ENCODE results near the gene DSG2. TPM values are rescaled to one million over a fixed set of nuclear protein-coding genes. Genes with fewer than 3 reads are reported as not detected.

Gene DSG2
- total and polyA plus RNA-seq, 4 experiments from 2014 or later: not detected

GRCh38 chr18:31587529-31587928, 89.6 kb downstream of the DSG2 start:
- Histone ChIP-seq H3K4me3 (ENCODE audit: low read length in 2 of 2) (no peak overlapping the region), H3K27me3 (ENCODE audit: insufficient read depth, low read length) (no peaks in the 10 kb centered on the region), H3K9me3 (ENCODE audit: control insufficient read depth in 1 of 2, low read length in 2 of 2) (no peaks in the 10 kb centered on the region), H3K4me1 (ENCODE audit: insufficient read depth, low read length) (no peaks in the 10 kb centered on the region), H3K27ac (ENCODE audit: low read depth, low read length) (no peak overlapping the region), H3K36me3 (ENCODE audit: insufficient read depth, low read length) (no peaks in the 10 kb centered on the region)
- no peaks in the 10 kb centered on the region for H3K36me3 Mint-ChIP-seq
- no peak overlapping the region for H3K27ac Mint-ChIP-seq
- H3K9me3 Mint-ChIP-seq: no peaks in the 10 kb centered on the region
- intact Hi-C loops (cut with micrococcal nuclease): no loop called here
- CTCF ChIA-PET (ENCODE audit: partially characterized antibody): interaction anchor here (1.3 kb wide), 1 partner anchor 31 kb away, joined by 4 read pairs; no protein-coding TSS in a partner anchor
- no peak overlapping the region for H3K4me3 Mint-ChIP-seq
- H3K27me3 Mint-ChIP-seq: peaks cover 0 to 10% of the 10 kb centered on the region in 2 donors
- POLR2A ChIA-PET (ENCODE audit: partially characterized antibody): no interaction called here
- no peak for DNase-seq
- H3K4me1 Mint-ChIP-seq: no peaks in the 10 kb centered on the region

DNA sequence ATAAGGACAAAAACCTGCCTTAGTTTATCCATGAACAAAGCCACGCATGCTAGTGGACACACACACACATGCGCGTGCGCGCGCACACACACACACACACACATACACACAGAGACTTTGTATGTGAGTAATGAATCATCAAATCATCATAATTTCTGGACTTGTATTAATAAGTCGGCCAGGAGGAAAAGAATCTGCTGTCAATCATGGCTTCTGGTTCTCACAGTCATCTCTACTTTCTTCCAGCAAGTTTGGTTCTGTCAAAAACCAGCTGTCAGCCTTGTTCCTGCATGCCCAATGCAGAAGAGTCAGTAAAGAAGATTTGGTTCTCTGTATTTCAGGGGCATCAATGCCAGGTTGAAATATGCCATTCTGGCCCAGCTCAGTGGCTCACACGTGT, 92.6 kb downstream of the DSG2 start:
- CTCF ChIA-PET (ENCODE audit: partially characterized antibody): no interaction called here

DNA sequence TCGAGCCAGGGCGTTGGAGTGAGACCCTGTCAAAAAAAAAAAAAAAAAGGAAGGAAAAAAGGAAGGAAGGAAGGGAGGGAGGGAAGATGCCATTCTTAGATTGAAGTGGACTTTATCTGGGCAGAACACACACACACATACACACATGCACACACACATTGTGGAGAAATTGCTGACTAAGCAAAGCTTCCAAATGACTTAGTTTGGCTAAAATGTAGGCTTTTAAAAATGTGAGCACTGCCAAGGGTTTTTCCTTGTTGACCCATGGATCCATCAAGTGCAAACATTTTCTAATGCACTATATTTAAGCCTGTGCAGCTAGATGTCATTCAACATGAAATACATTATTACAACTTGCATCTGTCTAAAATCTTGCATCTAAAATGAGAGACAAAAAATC, 93.1 kb downstream of the DSG2 start:
- Mint-ChIP-seq H3K36me3 (no peaks in the 10 kb centered on the region), H3K9me3 (no peaks in the 10 kb centered on the region), H3K27me3 (peaks cover 0 to 10% of the 10 kb centered on the region in 2 donors), H3K4me3 (no peak overlapping the region), H3K27ac (no peak overlapping the region), H3K4me1 (no peaks in the 10 kb centered on the region)
- H3K36me3 ChIP-seq (ENCODE audit: insufficient read depth, low read length): no peaks in the 10 kb centered on the region
- no peak overlapping the region for H3K27ac ChIP-seq (ENCODE audit: low read depth, low read length)
- ChIA-PET POLR2A (ENCODE audit: partially characterized antibody) (no interaction called here), CTCF (ENCODE audit: partially characterized antibody) (no interaction called here)
- intact Hi-C loops (cut with micrococcal nuclease): no loop called here
- H3K9me3 ChIP-seq (ENCODE audit: control insufficient read depth in 1 of 2, low read length in 2 of 2): no peaks in the 10 kb centered on the region
- H3K4me1 ChIP-seq (ENCODE audit: insufficient read depth, low read length): no peaks in the 10 kb centered on the region
- H3K27me3 ChIP-seq (ENCODE audit: insufficient read depth, low read length): no peaks in the 10 kb centered on the region
- DNase-seq: no peak
- no peak overlapping the region for H3K4me3 ChIP-seq (ENCODE audit: low read length in 2 of 2)

More for the DNA sequence above, 92.6 kb downstream of the DSG2 start:
- Mint-ChIP-seq H3K27ac (no peak overlapping the region), H3K36me3 (no peaks in the 10 kb centered on the region), H3K9me3 (no peaks in the 10 kb centered on the region), H3K4me3 (no peak overlapping the region), H3K27me3 (peaks cover 0 to 10% of the 10 kb centered on the region in 2 donors), H3K4me1 (no peaks in the 10 kb centered on the region)
- DNase-seq: no peak
- H3K9me3 ChIP-seq (ENCODE audit: control insufficient read depth in 1 of 2, low read length in 2 of 2): no peaks in the 10 kb centered on the region
- no peaks in the 10 kb centered on the region for H3K36me3 ChIP-seq (ENCODE audit: insufficient read depth, low read length)
- H3K27ac ChIP-seq (ENCODE audit: low read depth, low read length): no peak overlapping the region
- POLR2A ChIA-PET (ENCODE audit: partially characterized antibody): no interaction called here
- no peaks in the 10 kb centered on the region for H3K4me1 ChIP-seq (ENCODE audit: insufficient read depth, low read length)
- no peak overlapping the region for H3K4me3 ChIP-seq (ENCODE audit: low read length in 2 of 2)
- no peaks in the 10 kb centered on the region for H3K27me3 ChIP-seq (ENCODE audit: insufficient read depth, low read length)
- intact Hi-C loops (cut with micrococcal nuclease): no loop called here

DNA sequence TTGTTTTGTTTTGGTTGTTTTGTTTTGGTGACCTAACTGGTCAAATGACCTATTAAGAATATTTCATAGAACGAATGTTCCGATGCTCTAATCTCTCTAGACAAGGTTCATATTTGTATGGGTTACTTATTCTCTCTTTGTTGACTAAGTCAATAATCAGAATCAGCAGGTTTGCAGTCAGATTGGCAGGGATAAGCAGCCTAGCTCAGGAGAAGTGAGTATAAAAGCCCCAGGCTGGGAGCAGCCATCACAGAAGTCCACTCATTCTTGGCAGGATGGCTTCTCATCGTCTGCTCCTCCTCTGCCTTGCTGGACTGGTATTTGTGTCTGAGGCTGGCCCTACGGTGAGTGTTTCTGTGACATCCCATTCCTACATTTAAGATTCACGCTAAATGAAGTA, 93.7 kb downstream of the DSG2 start, which contains the start of gene TTR:
Gene TTR (plus strand): TSS at position 250 of the 400 bp plus-strand sequence. CDS start 26 bp downstream, at position 276.
- H3K4me1 ChIP-seq (ENCODE audit: insufficient read depth, low read length): no peaks in the 10 kb centered on the region
- H3K4me3 Mint-ChIP-seq: no peak within 1 kb of the TSS
- no peaks in the 10 kb centered on the region for H3K9me3 ChIP-seq (ENCODE audit: control insufficient read depth in 1 of 2, low read length in 2 of 2)
- intact Hi-C loops (cut with micrococcal nuclease): no loop called here
- POLR2A ChIA-PET (ENCODE audit: partially characterized antibody): no interaction called here
- peaks cover 0 to 10% of the 10 kb centered on the region in 2 donors for H3K27me3 Mint-ChIP-seq
- no peaks in the 10 kb centered on the region for H3K4me1 Mint-ChIP-seq
- no peaks in the 10 kb centered on the region for H3K36me3 ChIP-seq (ENCODE audit: insufficient read depth, low read length)
- H3K4me3 ChIP-seq (ENCODE audit: low read length in 2 of 2): no peak within 1 kb of the TSS
- H3K27ac ChIP-seq (ENCODE audit: low read depth, low read length): no peak within 1 kb of the TSS
- H3K27me3 ChIP-seq (ENCODE audit: insufficient read depth, low read length): no peaks in the 10 kb centered on the region
- DNase-seq: no peak
- H3K9me3 Mint-ChIP-seq: no peaks in the 10 kb centered on the region
- H3K36me3 Mint-ChIP-seq: no peaks in the 10 kb centered on the region
- peak within 1 kb of the TSS in 1 of 7 donors; percentile 14 for H3K27ac Mint-ChIP-seq
- CTCF ChIA-PET (ENCODE audit: partially characterized antibody): no interaction called here

- H3K4me3 ChIP-seq (ENCODE audit: low read length in 2 of 2): no peak overlapping the region
- no peaks in the 10 kb centered on the region for H3K36me3 ChIP-seq (ENCODE audit: insufficient read depth, low read length)
- H3K27ac ChIP-seq (ENCODE audit: low read depth, low read length): no peak overlapping the region
- H3K27me3 ChIP-seq (ENCODE audit: insufficient read depth, low read length): no peaks in the 10 kb centered on the region
- ChIA-PET POLR2A (ENCODE audit: partially characterized antibody) (no interaction called here), CTCF (ENCODE audit: partially characterized antibody) (no interaction called here)
- H3K36me3 Mint-ChIP-seq: no peaks in the 10 kb centered on the region
- H3K27ac Mint-ChIP-seq: no peak overlapping the region
- no peak overlapping the region for H3K4me3 Mint-ChIP-seq
- no peaks in the 10 kb centered on the region for H3K9me3 Mint-ChIP-seq
- no peaks in the 10 kb centered on the region for H3K4me1 ChIP-seq (ENCODE audit: insufficient read depth, low read length)
- intact Hi-C loops (cut with micrococcal nuclease): no loop called here
- DNase-seq: no peak
- no peaks in the 10 kb centered on the region for H3K4me1 Mint-ChIP-seq
- H3K27me3 Mint-ChIP-seq: peaks cover 0 to 10% of the 10 kb centered on the region in 2 donors
- H3K9me3 ChIP-seq (ENCODE audit: control insufficient read depth in 1 of 2, low read length in 2 of 2): no peaks in the 10 kb centered on the region
Observed at GRCh38 chr18:31592506-31593157, 94.7 kb downstream of the DSG2 start.

DNA sequence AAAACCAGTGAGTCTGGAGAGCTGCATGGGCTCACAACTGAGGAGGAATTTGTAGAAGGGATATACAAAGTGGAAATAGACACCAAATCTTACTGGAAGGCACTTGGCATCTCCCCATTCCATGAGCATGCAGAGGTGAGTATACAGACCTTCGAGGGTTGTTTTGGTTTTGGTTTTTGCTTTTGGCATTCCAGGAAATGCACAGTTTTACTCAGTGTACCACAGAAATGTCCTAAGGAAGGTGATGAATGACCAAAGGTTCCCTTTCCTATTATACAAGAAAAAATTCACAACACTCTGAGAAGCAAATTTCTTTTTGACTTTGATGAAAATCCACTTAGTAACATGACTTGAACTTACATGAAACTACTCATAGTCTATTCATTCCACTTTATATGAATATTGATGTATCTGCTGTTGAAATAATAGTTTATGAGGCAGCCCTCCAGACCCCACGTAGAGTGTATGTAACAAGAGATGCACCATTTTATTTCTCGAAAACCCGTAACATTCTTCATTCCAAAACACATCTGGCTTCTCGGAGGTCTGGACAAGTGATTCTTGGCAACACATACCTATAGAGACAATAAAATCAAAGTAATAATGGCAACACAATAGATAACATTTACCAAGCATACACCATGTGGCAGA, 97.3 kb downstream of the DSG2 start:
- no peak overlapping the region for H3K27ac Mint-ChIP-seq
- no peak overlapping the region for H3K4me3 Mint-ChIP-seq
- ChIA-PET CTCF (ENCODE audit: partially characterized antibody) (no interaction called here), POLR2A (ENCODE audit: partially characterized antibody) (no interaction called here)
- H3K4me1 Mint-ChIP-seq: no peaks in the 10 kb centered on the region
- Histone ChIP-seq H3K4me3 (ENCODE audit: low read length in 2 of 2) (no peak overlapping the region), H3K27me3 (ENCODE audit: insufficient read depth, low read length) (no peaks in the 10 kb centered on the region), H3K9me3 (ENCODE audit: control insufficient read depth in 1 of 2, low read length in 2 of 2) (no peaks in the 10 kb centered on the region), H3K36me3 (ENCODE audit: insufficient read depth, low read length) (no peaks in the 10 kb centered on the region), H3K27ac (ENCODE audit: low read depth, low read length) (no peak overlapping the region), H3K4me1 (ENCODE audit: insufficient read depth, low read length) (no peaks in the 10 kb centered on the region)
- intact Hi-C loops (cut with micrococcal nuclease): no loop called here
- no peaks in the 10 kb centered on the region for H3K36me3 Mint-ChIP-seq
- DNase-seq: no peak
- H3K9me3 Mint-ChIP-seq: no peaks in the 10 kb centered on the region
- peaks cover 0 to 8% of the 10 kb centered on the region in 2 donors for H3K27me3 Mint-ChIP-seq

- DNase-seq: no peak
- Mint-ChIP-seq H3K9me3 (no peaks in the 10 kb centered on the region), H3K4me3 (no peak overlapping the region), H3K27me3 (peaks cover 0 to 4% of the 10 kb centered on the region in 2 donors), H3K4me1 (no peaks in the 10 kb centered on the region), H3K27ac (no peak overlapping the region), H3K36me3 (no peaks in the 10 kb centered on the region)
- Histone ChIP-seq H3K36me3 (ENCODE audit: insufficient read depth, low read length) (no peaks in the 10 kb centered on the region), H3K27ac (ENCODE audit: low read depth, low read length) (no peak overlapping the region), H3K4me3 (ENCODE audit: low read length in 2 of 2) (no peak overlapping the region), H3K9me3 (ENCODE audit: control insufficient read depth in 1 of 2, low read length in 2 of 2) (no peaks in the 10 kb centered on the region), H3K4me1 (ENCODE audit: insufficient read depth, low read length) (no peaks in the 10 kb centered on the region), H3K27me3 (ENCODE audit: insufficient read depth, low read length) (no peaks in the 10 kb centered on the region)
- CTCF ChIA-PET (ENCODE audit: partially characterized antibody): no interaction called here
- POLR2A ChIA-PET (ENCODE audit: partially characterized antibody): no interaction called here
- intact Hi-C loops (cut with micrococcal nuclease): no loop called here
Observed at GRCh38 chr18:31596081-31596872, 98.3 kb downstream of the DSG2 start.
